GM12878 (cell line): Measurements from ENCODE around the gene CSTPP1. TPM values are rescaled to one million over a fixed set of nuclear protein-coding genes. Genes with fewer than 3 reads are reported as not detected.

Experiments used
- ATF7 ChIP-seq: fragments of 450-650 bp; IDR thresholded peaks from 2 replicates; pipeline ENCODE4 v1.6.1; 2016; ENCODE audit warnings: low read depth, mild to moderate bottlenecking
- ELK1 ChIP-seq: IDR thresholded peaks from 2 replicates; pipeline ENCODE4 v1.6.1; 2012; ENCODE audit warnings: low read depth, low read length, improper control_type of control experiment
- EP300 ChIP-seq, 2 experiments: fragments of 150-350 bp in 1 of 2; IDR thresholded peaks; 2 replicates each; pipeline ENCODE4 v1.6.1; 2011 to 2012; ENCODE audit warnings: low read depth in 2 of 2, low read length in 2 of 2, borderline replicate concordance in 1 of 2, improper control_type of control experiment in 1 of 2, inconsistent platforms in 1 of 2; ENCODE audit not compliant: control insufficient read depth in 1 of 2
- HDAC2 ChIP-seq: fragments of 200-600 bp; sonication (generic); IDR thresholded peaks from 2 replicates; pipeline ENCODE4 v1.6.1; 2017
- HDAC6 ChIP-seq: fragments of 200-600 bp; sonication (generic); IDR thresholded peaks from one replicate; pipeline ENCODE4 v1.8.0; 2017; ENCODE audit warnings: antibody characterized with exemption; ENCODE audit not compliant: unreplicated experiment
- IKZF1 ChIP-seq: fragments of 450-650 bp; conservative IDR thresholded peaks from 2 replicates; pipeline ENCODE4 v1.6.1; 2017; ENCODE audit warnings: antibody characterized with exemption, mild to moderate bottlenecking
- MEF2A ChIP-seq: IDR thresholded peaks from 2 replicates; pipeline ENCODE4 v1.6.1; 2011; ENCODE audit warnings: low read depth, mild to moderate bottlenecking, low read length, moderate library complexity; ENCODE audit not compliant: insufficient read depth
- MEF2B ChIP-seq: fragments of 450-650 bp; IDR thresholded peaks from 2 replicates; pipeline ENCODE4 v1.6.1; 2018; ENCODE audit warnings: mild to moderate bottlenecking, moderate library complexity; ENCODE audit not compliant: partially characterized antibody, poor library complexity, severe bottlenecking
- MYB ChIP-seq: fragments of 150-350 bp; IDR thresholded peaks from 2 replicates; pipeline ENCODE4 v1.6.1; 2014; ENCODE audit warnings: mild to moderate bottlenecking, low read depth, low read length, borderline replicate concordance
- MYC ChIP-seq: IDR thresholded peaks from 2 replicates; pipeline ENCODE4 v1.6.1; 2011; ENCODE audit warnings: mild to moderate bottlenecking, low read length, moderate library complexity, inconsistent platforms; ENCODE audit not compliant: insufficient read depth, insufficient replicate concordance, insufficient read length, severe bottlenecking
- NR2C1 ChIP-seq: fragments of 450-650 bp; IDR thresholded peaks from 2 replicates; pipeline ENCODE4 v1.6.1; 2017; ENCODE audit warnings: antibody characterized with exemption, mild to moderate bottlenecking, moderate library complexity
- PAX8 ChIP-seq: fragments of 450-650 bp; IDR thresholded peaks from 2 replicates; pipeline ENCODE4 v1.6.1; 2017; ENCODE audit warnings: mild to moderate bottlenecking, moderate library complexity
- RAD21 ChIP-seq: IDR thresholded peaks from 2 replicates; pipeline ENCODE4 v1.6.1; 2011; ENCODE audit warnings: mild to moderate bottlenecking, low read depth, low read length, moderate library complexity; ENCODE audit not compliant: insufficient read depth
- RCOR1 ChIP-seq: conservative IDR thresholded peaks from 2 replicates; pipeline ENCODE4 v1.6.1; 2012; ENCODE audit warnings: low read depth, low read length, improper control_type of control experiment
- RELB ChIP-seq: fragments of 450-650 bp; IDR thresholded peaks from 2 replicates; pipeline ENCODE4 v1.6.1; 2017; ENCODE audit warnings: low read depth, mild to moderate bottlenecking, moderate library complexity
- SMARCA5 ChIP-seq: fragments of 450-650 bp; IDR thresholded peaks from 2 replicates; pipeline ENCODE4 v1.6.1; 2017; ENCODE audit warnings: mild to moderate bottlenecking
- WRNIP1 ChIP-seq: IDR thresholded peaks from 2 replicates; pipeline ENCODE4 v1.6.1; 2011; ENCODE audit warnings: low read depth, low read length, improper control_type of control experiment, borderline replicate concordance
- ZBTB33 ChIP-seq: fragments of 450-650 bp; IDR thresholded peaks from 2 replicates; pipeline ENCODE4 v1.6.1; 2017; ENCODE audit warnings: mild to moderate bottlenecking
- ZBTB40 ChIP-seq: fragments of 450-650 bp; IDR thresholded peaks from 2 replicates; pipeline ENCODE4 v1.6.1; 2016; ENCODE audit warnings: mild to moderate bottlenecking, moderate library complexity, borderline replicate concordance
- ZNF622 ChIP-seq: fragments of 450-650 bp; IDR thresholded peaks from 2 replicates; pipeline ENCODE4 v1.6.1; 2017; ENCODE audit warnings: mild to moderate bottlenecking, inconsistent platforms
- polyA plus RNA-seq, 11 experiments: library from polyadenylated mRNA; depleted of rRNA in 4 of 11; unstranded in 6 of 11; stranded (reverse) in 5 of 11; fragments of >200 nt; fragmentation: Nextera tagmentation in 4 of 11; fragmentation: Illumina TruSeq in 1 of 11; extraction: Ambion mirVana in 4 of 11; extraction: Trizol in 1 of 11; gene quantifications; 1 replicate in 1 of 11; 2 replicates in 10 of 11; pipeline versions ENCODE4 v1.2.1 to v1.2.3, GENCODE V29; 2011 to 2016; ENCODE audit warnings: inconsistent platforms in 2 of 11, missing spikeins in 2 of 11, low read depth in 1 of 11
- total RNA-seq, 4 experiments: library from RNA; depleted of rRNA in 3 of 4; stranded (reverse); fragments of >200 nt in 3 of 4; fragmentation: Illumina TruSeq in 1 of 4; extraction: Trizol in 1 of 4; gene quantifications; 2 replicates each; pipeline versions ENCODE4 v1.2.1 to v1.2.3, GENCODE V29; 2013 to 2021

The CSTPP1 gene
- total and polyA plus RNA-seq, 10 of the 15 experiments (the other 5 are each of a cell fraction or from before 2014, with no cell fraction given), result 7.1 to 23.4 (median 17.5) TPM

GRCh38 chr11:47152953-47153950, 216.7 kb downstream of the CSTPP1 start (continued):
- TF ChIP-seq EP300 (IDR thresholded peaks at IDR 0.05; ENCODE audit: borderline replicate concordance in 1 of 2, control insufficient read depth in 1 of 2, low read depth in 2 of 2, low read length in 2 of 2), result no peak
- peak; percentile 97 for TF ChIP-seq RAD21
- no peak for TF ChIP-seq ZNF622
- TF ChIP-seq NR2C1, result no peak
- no peak for TF ChIP-seq WRNIP1
- no peak for TF ChIP-seq HDAC6
- TF ChIP-seq ZBTB33, result no peak
- TF ChIP-seq HDAC2, result no peak
- TF ChIP-seq ZBTB40, result no peak
- TF ChIP-seq ELK1, result no peak
- TF ChIP-seq SMARCA5, result 0 out of 2 replicates have a peak, but pooled peaks have one; percentile 23
- no peak for TF ChIP-seq MYB
- no peak for TF ChIP-seq PAX8
- TF ChIP-seq MEF2A, result 0 out of 2 replicates have a peak, but pooled peaks have one; percentile 29
- peak; percentile 8 for TF ChIP-seq MEF2B
- TF ChIP-seq MYC, result no peak
- TF ChIP-seq ATF7, result no peak
- no peak for TF ChIP-seq RELB
- TF ChIP-seq IKZF1, result no peak; the same call in 1 of the 2 replicates
- no peak for TF ChIP-seq RCOR1
